Muscle of back (tissue), 11 donors: ENCODE measurements around the gene MYRFL. TPM values are rescaled to one million over a fixed set of nuclear protein-coding genes. Genes with fewer than 3 reads are reported as not detected.
A peak's percentile ranks its signal among the peaks of the same experiment; 100 is the strongest.
"Not testable (repeated sequence)": the region's sequence is repeated elsewhere in the genome, so short reads cannot be mapped to it uniquely, and the experiment has no call there.

Source experiments
- DNase-seq, 3 donors: peaks; one replicate each; pipeline versions ENCODE4 v3.0.0 to v3.0.0-alpha.2; 2013
- polyA plus RNA-seq, 10 donors: library from polyadenylated mRNA; unstranded; fragments of 120-200 nt; gene quantifications; one replicate each; pipeline ENCODE4 v1.2.1, GENCODE V29; 2013; ENCODE audit not compliant: insufficient read length in 10 of 10

Gene MYRFL
- polyA plus RNA-seq, 10 donors: 0.15 to 0.69 (median 0.35) TPM

- DNase-seq: peak; percentile 68 to 96 (median 87)
Measured at GRCh38 chr12:69987579-69988091, 162.6 kb downstream of the MYRFL start.

- peak; percentile 68 to 89 (median 80) for DNase-seq
Measured at GRCh38 chr12:69988481-69989321, 163.7 kb downstream of the MYRFL start.

GRCh38 chr12:69991690-69992288 lies 166.8 kb downstream of the MYRFL start:
- peak in 1 of 3 donors; percentile 65 for DNase-seq

- DNase-seq: no peak
Measured at GRCh38 chr12:69993433-69993832, 168.4 kb downstream of the MYRFL start.

DNA sequence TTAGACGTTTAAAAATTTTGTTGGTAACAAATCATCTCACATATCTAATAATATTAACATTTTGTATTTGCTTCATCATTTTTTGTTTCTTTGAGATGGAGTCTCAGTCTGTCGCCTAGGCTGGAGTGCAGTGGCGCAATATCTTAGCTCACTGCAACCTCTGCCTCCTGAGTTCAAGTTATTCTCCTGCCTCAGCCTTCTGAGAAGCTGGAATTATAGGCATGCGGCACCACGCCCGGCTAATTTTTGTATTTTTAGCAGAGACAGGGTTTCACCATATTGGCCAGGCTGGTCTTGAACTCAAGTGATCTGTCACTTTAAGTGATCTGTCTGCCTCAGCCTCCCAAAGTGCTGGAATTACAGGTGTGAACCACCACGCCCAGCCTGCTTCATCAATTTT lies 169.1 kb downstream of the MYRFL start:
- not testable (repeated sequence) for DNase-seq

DNA sequence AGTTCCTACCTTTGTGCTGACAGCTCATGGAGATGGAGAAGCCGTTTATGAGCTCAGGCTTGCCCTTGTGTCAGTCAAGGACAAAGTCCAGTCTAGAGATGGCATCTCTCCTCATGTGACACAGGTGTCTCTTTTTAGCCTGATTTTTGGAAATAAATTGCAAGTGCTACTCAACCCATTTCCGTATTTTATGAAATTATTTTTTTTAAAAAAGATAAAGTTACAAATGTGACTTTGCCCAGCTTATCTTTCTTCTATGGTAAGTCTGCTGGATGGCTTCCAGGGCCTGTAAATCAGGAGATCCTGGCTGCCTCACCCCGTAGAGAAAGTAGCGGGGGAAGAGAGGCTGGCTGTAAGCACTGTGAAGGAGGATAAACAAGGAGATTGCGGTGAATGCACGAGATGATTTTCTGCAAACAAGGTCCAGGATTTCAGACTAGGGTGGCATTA lies 169.7 kb downstream of the MYRFL start:
- no peak for DNase-seq

- DNase-seq: peak in 1 of 3 donors; percentile 39
Measured at GRCh38 chr12:69996241-69996640, 171.2 kb downstream of the MYRFL start.

DNA sequence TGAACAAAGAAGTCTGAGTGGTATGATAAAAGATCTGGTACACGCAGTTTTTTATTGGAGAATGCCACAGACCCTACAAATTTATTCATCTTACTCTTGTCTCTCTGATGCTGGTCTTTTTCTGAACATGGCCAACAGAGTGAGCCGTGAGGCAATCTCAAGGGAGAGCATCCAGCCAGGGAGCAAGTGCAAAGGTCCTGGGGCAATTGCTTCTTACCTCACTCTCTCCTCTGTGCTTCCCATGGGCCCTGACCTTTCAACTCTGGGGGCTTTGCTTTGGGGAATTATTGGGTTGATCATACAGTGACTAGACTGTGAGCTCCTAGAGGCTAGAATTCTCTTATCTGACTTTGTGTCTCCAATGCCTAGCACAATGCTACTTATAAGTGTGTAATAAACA lies 171.7 kb downstream of the MYRFL start:
- DNase-seq: no peak

- no peak for DNase-seq
Measured at GRCh38 chr12:69998011-69998410, 173.0 kb downstream of the MYRFL start.

- DNase-seq: no peak
Measured at GRCh38 chr12:69998922-69999321, 173.9 kb downstream of the MYRFL start.

DNA sequence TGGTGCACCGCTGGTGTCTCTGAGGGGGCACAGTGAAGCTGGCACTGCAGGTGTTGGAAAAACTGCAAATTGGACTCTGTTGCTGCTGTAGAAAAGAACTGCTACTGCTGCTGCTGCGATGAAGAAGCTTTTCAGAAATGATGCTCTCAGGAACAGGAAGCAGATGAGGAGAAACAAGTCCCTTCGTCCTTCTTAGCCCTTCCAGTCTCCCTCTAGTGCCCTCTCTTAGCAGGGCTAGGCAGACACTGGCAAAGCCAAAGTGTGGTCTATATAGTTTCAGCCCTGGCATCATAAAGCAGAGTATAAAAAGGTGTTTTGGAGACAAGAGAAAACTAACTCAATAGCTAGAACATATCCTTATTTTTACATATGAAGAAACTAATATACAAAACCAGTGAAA lies 174.5 kb downstream of the MYRFL start:
- no peak for DNase-seq

GRCh38 chr12:70002097-70002911 lies 177.3 kb downstream of the MYRFL start:
- peak; percentile 78 to 96 (median 92) for DNase-seq

GRCh38 chr12:70002912-70003255 lies 177.9 kb downstream of the MYRFL start:
- DNase-seq: no peak

DNA sequence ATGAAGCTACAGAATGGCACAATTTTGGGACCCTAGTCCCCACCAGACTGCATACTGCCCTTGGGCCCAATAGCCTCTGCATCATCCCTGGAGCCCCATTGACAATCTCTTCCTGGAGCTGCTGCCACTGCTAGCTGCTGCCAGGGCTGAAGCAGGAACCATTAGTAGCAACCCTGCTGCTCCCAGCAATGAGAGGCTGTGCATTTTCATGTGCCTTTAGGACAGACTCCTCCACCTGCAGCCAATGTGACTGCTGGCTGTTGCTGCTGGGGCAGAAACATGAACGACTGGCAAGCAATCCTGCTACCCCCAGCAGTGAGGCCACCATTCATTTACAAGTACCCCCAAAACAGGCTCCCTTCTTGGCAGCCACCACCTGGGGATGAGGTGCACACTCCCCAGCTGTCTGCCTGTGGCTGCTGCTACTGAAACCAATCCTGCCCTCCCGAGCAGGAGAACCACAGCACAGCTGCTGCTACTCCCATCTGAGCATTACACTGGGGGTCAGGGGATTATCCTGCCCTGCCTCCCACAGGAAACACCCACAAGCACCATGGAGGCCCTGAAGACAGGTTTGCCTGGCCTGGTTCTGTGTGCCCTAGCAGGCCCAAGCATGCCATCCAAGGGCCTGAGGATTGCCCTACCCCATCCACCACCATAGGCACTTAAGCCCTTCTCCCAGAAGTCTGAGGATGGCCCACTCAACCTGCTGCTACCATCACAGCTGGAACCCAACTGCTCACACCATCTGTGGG lies 181.0 kb downstream of the MYRFL start:
- no peak for DNase-seq

DNA sequence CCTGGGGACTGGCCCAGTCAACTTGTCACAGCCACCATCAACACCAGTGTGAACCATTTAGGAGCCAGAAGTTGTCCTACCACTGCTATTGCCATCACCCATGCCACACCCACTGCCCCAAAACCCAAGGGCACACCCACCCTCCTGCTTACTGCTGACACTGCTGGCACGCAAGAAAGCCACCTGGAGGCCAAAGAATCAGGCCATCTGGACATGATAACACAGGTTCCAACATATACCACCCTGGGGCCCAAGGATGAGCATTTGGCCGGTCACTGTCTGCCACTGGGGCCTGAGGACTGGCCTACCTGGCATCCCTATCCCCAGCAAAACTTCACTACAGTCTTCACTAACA lies 181.6 kb downstream of the MYRFL start:
- DNase-seq: no peak

DNA sequence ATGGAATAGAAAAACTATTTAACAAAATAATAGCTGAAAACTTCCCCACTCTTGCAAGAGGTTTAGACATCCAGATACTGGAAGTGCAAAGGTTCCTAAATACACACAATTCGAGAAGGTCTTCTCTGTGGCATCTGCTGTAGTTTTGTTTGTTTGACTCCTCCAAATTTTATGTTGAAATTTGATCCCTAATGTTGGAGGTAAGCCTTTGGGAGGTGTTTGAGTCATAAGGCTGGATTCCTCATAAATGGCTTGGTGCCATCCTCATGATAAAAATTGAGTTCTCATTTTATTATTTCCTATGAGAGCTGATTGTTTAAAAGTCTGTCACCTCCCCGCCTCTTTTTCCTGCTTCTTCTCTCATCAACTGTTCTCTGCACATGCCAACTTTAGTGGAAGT lies 182.7 kb downstream of the MYRFL start:
- no peak for DNase-seq

Other genes starting within 250 kb of the MYRFL start
- gene CCT2, start 239.8 kb upstream of the MYRFL start, polyA plus RNA-seq: 100 to 1,000 TPM; 168 to 209 (median 192) TPM
- gene LRRC10, start 214.3 kb upstream of the MYRFL start, polyA plus RNA-seq: under 1 TPM in 2 of 10 donors, not detected in 8; 0.17 to 0.18 TPM
- 100 to 1,000 TPM in 1 of 10 donors, 10 to 100 TPM in 9; 32.8 to 112 (median 52.2) TPM for gene BEST3, start 125.9 kb upstream of the MYRFL start, polyA plus RNA-seq
- gene RAB3IP, start 86.4 kb upstream of the MYRFL start, polyA plus RNA-seq: 10 to 100 TPM in 4 of 10 donors, 1 to 10 TPM in 6; 7.6 to 17.6 (median 9.8) TPM